Naive thymus-derived CD8-positive, alpha-beta T cell (primary cell): ENCODE results near the gene XXYLT1. TPM values are rescaled to one million over a fixed set of nuclear protein-coding genes. Genes with fewer than 3 reads are reported as not detected.
"Not testable (repeated sequence)": the region's sequence is repeated elsewhere in the genome, so short reads cannot be mapped to it uniquely, and the experiment has no call there.

ENCODE experiments used
- ATAC-seq, 2 donors: fragments of 150-1000 bp; cut with Tn5 transposase in 1 of 2; sonication (Bioruptor Pico), chemical (Tn5 transposase) in 1 of 2; 1 replicate in 1 of 2; 2 replicates in 1 of 2; pipeline ENCODE4 v1.10.0; 2021; ENCODE audit warnings: mild to moderate bottlenecking in 2 of 2, moderate library complexity in 2 of 2
- POLR2A ChIA-PET: fragments of 350-600 bp; sonication (Branson Sonifier 250); formaldehyde crosslinking; loops from one replicate; lab custom pipeline; 2021; ENCODE audit warnings: antibody characterized with exemption; lab: Charles Lee
- DNase-seq, 10 donors: peaks; one replicate each; pipeline versions ENCODE4 v3.0.0 to v3.0.0-alpha.2; 2020 to 2022
- H3K27ac Mint-ChIP-seq, 10 donors: one replicate each; pipeline ENCODE4 v1.8.0; 2020 to 2022; ENCODE audit warnings: mild to moderate bottlenecking in 10 of 10, mixed read lengths in 10 of 10, moderate library complexity in 4 of 10, inconsistent platforms in 1 of 10
- H3K27me3 Mint-ChIP-seq, 5 donors: one replicate each; pipeline ENCODE4 v1.8.0; 2021 to 2022; ENCODE audit warnings: mixed read lengths in 5 of 5
- H3K36me3 Mint-ChIP-seq, 3 donors: one replicate each; pipeline ENCODE4 v1.8.0; 2020 to 2022; ENCODE audit warnings: mixed read lengths in 3 of 3, mild to moderate bottlenecking in 2 of 3, inconsistent platforms in 1 of 3
- H3K4me1 Mint-ChIP-seq, 4 donors: one replicate each; pipeline ENCODE4 v1.8.0; 2021 to 2022; ENCODE audit warnings: mixed read lengths in 4 of 4
- H3K4me3 Mint-ChIP-seq, 10 donors: one replicate each; pipeline ENCODE4 v1.8.0; 2020 to 2022; ENCODE audit warnings: mild to moderate bottlenecking in 10 of 10, mixed read lengths in 10 of 10, moderate library complexity in 6 of 10, inconsistent platforms in 1 of 10
- H3K9me3 Mint-ChIP-seq, 9 donors: one replicate each; pipeline ENCODE4 v1.8.0; 2020 to 2022; ENCODE audit warnings: mixed read lengths in 9 of 9, mild to moderate bottlenecking in 3 of 9, inconsistent platforms in 1 of 9, moderate library complexity in 1 of 9
- polyA plus RNA-seq, 3 donors: library from polyadenylated mRNA; unstranded; fragments of 300-500 nt; fragmentation: Illumina TruSeq; gene quantifications; one replicate each; pipeline ENCODE4 v1.2.3, GENCODE V29; 2021
- total RNA-seq, 8 experiments: library from RNA in 2 of 8; stranded (reverse) in 2 of 8; gene quantifications; one replicate each; pipeline ENCODE4 v1.2.3 and lab custom pipeline; 2021 to 2026

The XXYLT1 gene
- total RNA-seq (1 to 10 TPM; 5.4 to 5.6 TPM), polyA plus RNA-seq (1 to 10 TPM; 6.3 to 8.3 (median 7.2) TPM), total RNA-seq (lab: John Stamatoyannopoulos, UW) (5.4 to 21.2 (median 11.7) reads per million in 6 experiments)

DNA sequence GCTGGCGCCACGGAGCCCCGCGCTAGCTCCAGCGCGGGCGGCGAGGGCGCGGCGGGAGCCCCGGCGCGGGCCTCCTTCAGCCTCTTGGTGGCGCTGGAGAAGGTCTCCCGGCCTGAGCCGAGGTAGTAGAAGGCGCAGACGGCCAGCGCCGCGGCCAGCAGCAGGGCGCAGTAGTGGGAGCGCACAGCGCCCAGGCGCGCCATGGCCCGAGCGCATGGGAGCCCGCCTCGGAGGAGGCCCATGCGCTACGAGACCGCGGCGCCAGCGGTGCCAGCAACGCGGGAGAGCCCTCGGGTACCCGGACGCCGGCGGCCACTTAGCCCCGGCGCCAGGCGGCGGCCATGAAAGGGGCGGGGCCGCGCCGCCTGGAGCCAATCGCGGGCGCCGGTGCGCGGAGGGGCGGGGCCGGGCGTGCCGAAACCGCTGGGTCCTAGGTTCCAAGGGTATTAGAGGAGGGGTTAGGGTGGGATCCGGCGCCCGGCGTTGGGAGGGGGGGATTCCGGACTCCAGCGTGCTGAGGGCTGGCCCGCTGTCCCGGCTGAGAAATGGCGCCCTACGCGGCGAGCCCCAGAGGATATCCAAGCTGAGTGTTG is at the start of gene XXYLT1:
Gene XXYLT1, minus strand, starts transcription at position 343 of the 593 bp plus-strand sequence. Its CDS starts 101 bp downstream, at position 242.
- no peaks in the 10 kb centered on the region for H3K9me3 Mint-ChIP-seq
- peak within 1 kb of the TSS; percentile 79 to 92 (median 90) for H3K4me3 Mint-ChIP-seq
- POLR2A ChIA-PET, result interaction anchor here (0.5 to 3.6 kb wide), 16 partner anchors 10 to 784 kb away, joined by 3 to 30 read pairs (median 8); partner anchors contain the start of genes ACAP2, FAM43A, LSG1 and PPP1R2
- ATAC-seq, result peak; percentile 84 to 88
- no peaks in the 10 kb centered on the region for H3K27me3 Mint-ChIP-seq
- peaks cover 16 to 34% (median 26%) of the 10 kb centered on the region in 4 donors for H3K4me1 Mint-ChIP-seq
- peak within 1 kb of the TSS; percentile 66 to 91 (median 82) for H3K27ac Mint-ChIP-seq
- DNase-seq, result peak; percentile 78 to 92 (median 89)
- peaks cover 0 to 7% (median 0%) of the 10 kb centered on the region in 3 donors for H3K36me3 Mint-ChIP-seq

GRCh38 chr3:195319060-195319459 is 48.1 kb upstream of the XXYLT1 start:
- H3K4me3 Mint-ChIP-seq, result no peak overlapping the region
- H3K27ac Mint-ChIP-seq, result no peak overlapping the region
- peaks cover 6 to 18% (median 11%) of the 10 kb centered on the region in 4 donors for H3K4me1 Mint-ChIP-seq
- POLR2A ChIA-PET, result no interaction called here
- no peaks in the 10 kb centered on the region for H3K27me3 Mint-ChIP-seq
- DNase-seq (no peak), ATAC-seq (no peak)
- peaks cover 0 to 14% (median 8%) of the 10 kb centered on the region in 9 donors for H3K9me3 Mint-ChIP-seq
- peaks cover 18 to 58% (median 36%) of the 10 kb centered on the region in 3 donors for H3K36me3 Mint-ChIP-seq

DNA sequence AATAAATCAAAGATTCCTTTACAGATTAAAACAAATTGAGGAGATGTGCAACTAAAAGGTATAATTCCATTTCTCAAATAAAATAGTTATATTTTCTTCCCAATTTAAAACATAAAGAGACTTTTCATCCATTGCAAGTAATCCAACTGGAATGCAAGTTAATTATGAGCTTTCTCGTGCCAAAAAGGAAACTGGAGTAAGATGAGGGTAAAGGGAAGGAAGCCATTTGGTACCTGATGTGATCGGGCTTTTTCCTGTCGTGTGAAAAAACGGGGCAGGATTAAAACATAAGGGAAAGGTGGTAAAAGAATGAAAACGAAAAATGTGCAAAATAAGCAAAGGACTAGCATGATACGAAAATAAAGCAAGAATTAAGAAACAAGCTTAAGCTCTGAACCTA is 41.8 kb upstream of the XXYLT1 start:
- Mint-ChIP-seq H3K4me1 (peaks cover 0 to 1% (median 0%) of the 10 kb centered on the region in 4 donors), H3K36me3 (peaks cover 0 to 29% (median 0%) of the 10 kb centered on the region in 3 donors), H3K9me3 (no peaks in the 10 kb centered on the region), H3K27me3 (no peaks in the 10 kb centered on the region), H3K27ac (peak overlapping the region in 4 of 10 donors; percentile 4 to 45 (median 34)), H3K4me3 (no peak overlapping the region)
- no peak for DNase-seq
- no peak for ATAC-seq
- POLR2A ChIA-PET, result interaction anchor here (0.6 to 1.3 kb wide), 2 partner anchors 14 to 430 kb away, joined by 3 to 4 read pairs; no protein-coding TSS in a partner anchor

- POLR2A ChIA-PET, result no interaction called here
- no peak for ATAC-seq
- DNase-seq, result no peak
- Mint-ChIP-seq H3K9me3 (no peaks in the 10 kb centered on the region), H3K4me3 (no peak overlapping the region), H3K4me1 (peaks cover 0 to 4% (median under 1%) of the 10 kb centered on the region in 4 donors), H3K36me3 (peaks cover 0 to 50% (median 0%) of the 10 kb centered on the region in 3 donors), H3K27me3 (no peaks in the 10 kb centered on the region), H3K27ac (peak overlapping the region in 3 of 10 donors; percentile 20 to 62 (median 44))
Measured at GRCh38 chr3:195307711-195308110, 36.8 kb upstream of the XXYLT1 start.

DNA sequence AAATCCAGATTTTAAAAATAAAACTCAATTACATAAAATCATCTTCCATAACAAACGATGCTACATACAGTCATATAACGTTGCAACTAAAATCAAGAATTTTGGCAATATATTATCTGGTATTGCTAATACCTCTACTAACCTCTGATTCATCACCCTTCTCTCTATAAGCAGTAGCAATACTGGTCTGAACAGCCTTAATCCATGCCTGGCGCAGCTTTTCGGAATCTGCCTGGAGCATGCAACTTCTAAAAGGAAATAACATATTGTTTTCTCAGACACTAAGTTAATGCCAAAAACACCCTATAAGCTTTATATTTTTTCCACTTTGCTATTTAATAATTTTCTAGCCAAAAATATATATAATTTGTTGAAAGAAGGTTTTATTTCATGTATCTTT is 35.4 kb upstream of the XXYLT1 start:
- Mint-ChIP-seq H3K36me3 (peaks cover 0 to 60% (median 6%) of the 10 kb centered on the region in 3 donors), H3K4me1 (peaks cover 0 to 4% (median under 1%) of the 10 kb centered on the region in 4 donors), H3K27ac (no peak overlapping the region), H3K4me3 (no peak overlapping the region), H3K27me3 (no peaks in the 10 kb centered on the region), H3K9me3 (no peaks in the 10 kb centered on the region)
- POLR2A ChIA-PET, result interaction anchor here (0.7 kb wide), 1 partner anchor 200 kb away, joined by 3 read pairs; no protein-coding TSS in a partner anchor
- DNase-seq, result no peak
- ATAC-seq, result no peak

- POLR2A ChIA-PET, result interaction anchor here (1.0 kb wide), 1 partner anchor 147 kb away, joined by 3 read pairs; no protein-coding TSS in a partner anchor
- Mint-ChIP-seq H3K4me1 (peaks cover 0 to 9% (median 5%) of the 10 kb centered on the region in 4 donors), H3K27me3 (no peaks in the 10 kb centered on the region), H3K4me3 (no peak overlapping the region), H3K36me3 (peaks cover 0 to 83% (median 8%) of the 10 kb centered on the region in 3 donors), H3K9me3 (no peaks in the 10 kb centered on the region), H3K27ac (peak overlapping the region in 2 of 10 donors; percentile 10 to 27)
- DNase-seq (no peak), ATAC-seq (no peak)
Measured at GRCh38 chr3:195302431-195302830, 31.5 kb upstream of the XXYLT1 start.

DNA sequence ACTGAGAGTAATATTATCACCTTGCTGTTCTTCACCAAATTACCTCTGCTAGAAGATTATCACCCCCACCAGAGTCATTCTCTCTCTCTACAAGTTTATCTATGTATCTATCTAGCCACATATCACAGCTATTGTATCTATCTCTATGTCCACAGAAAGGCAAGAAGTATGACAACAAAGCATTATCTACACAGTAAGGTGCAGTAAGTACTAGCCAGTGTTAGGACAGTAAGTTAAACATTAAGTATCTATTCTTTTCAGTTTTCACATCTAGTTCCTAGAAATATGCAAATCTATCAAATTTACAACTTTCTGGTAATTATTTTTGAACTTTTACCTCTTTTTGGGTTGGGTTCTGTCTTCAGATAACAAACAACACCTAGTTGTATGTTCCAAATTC is 26.5 kb upstream of the XXYLT1 start:
- peak overlapping the region in 8 of 10 donors; percentile 3 to 90 (median 36) for H3K27ac Mint-ChIP-seq
- no peaks in the 10 kb centered on the region for H3K9me3 Mint-ChIP-seq
- POLR2A ChIA-PET, result no interaction called here
- H3K4me3 Mint-ChIP-seq, result no peak overlapping the region
- no peaks in the 10 kb centered on the region for H3K27me3 Mint-ChIP-seq
- DNase-seq (no peak), ATAC-seq (no peak)
- peaks cover 0 to 9% (median 5%) of the 10 kb centered on the region in 4 donors for H3K4me1 Mint-ChIP-seq
- H3K36me3 Mint-ChIP-seq, result peaks cover 0 to 84% (median 11%) of the 10 kb centered on the region in 3 donors

- POLR2A ChIA-PET, result no interaction called here
- H3K4me3 Mint-ChIP-seq, result no peak overlapping the region
- H3K4me1 Mint-ChIP-seq, result peaks cover 0 to 9% (median 5%) of the 10 kb centered on the region in 4 donors
- H3K27ac Mint-ChIP-seq, result peak overlapping the region in 2 of 10 donors; percentile 14 to 31
- no peaks in the 10 kb centered on the region for H3K27me3 Mint-ChIP-seq
- ATAC-seq (no peak), DNase-seq (no peak)
- no peaks in the 10 kb centered on the region for H3K9me3 Mint-ChIP-seq
- peaks cover 0 to 87% (median 10%) of the 10 kb centered on the region in 3 donors for H3K36me3 Mint-ChIP-seq
Measured at GRCh38 chr3:195296662-195297061, 25.7 kb upstream of the XXYLT1 start.

- no peak for ATAC-seq
- POLR2A ChIA-PET, result no interaction called here
- H3K36me3 Mint-ChIP-seq, result peaks cover 0 to 91% (median 10%) of the 10 kb centered on the region in 3 donors
- no peak for DNase-seq
- H3K27ac Mint-ChIP-seq, result no peak overlapping the region
- H3K27me3 Mint-ChIP-seq, result no peaks in the 10 kb centered on the region
- H3K4me3 Mint-ChIP-seq, result no peak overlapping the region
- peaks cover 0 to 2% (median 0%) of the 10 kb centered on the region in 4 donors for H3K4me1 Mint-ChIP-seq
- no peaks in the 10 kb centered on the region for H3K9me3 Mint-ChIP-seq
Measured at GRCh38 chr3:195291121-195291520, 20.2 kb upstream of the XXYLT1 start.

- H3K4me3 Mint-ChIP-seq, H3K27me3 Mint-ChIP-seq, H3K9me3 Mint-ChIP-seq, H3K4me1 Mint-ChIP-seq, DNase-seq, H3K27ac Mint-ChIP-seq, POLR2A ChIA-PET, ATAC-seq: not testable (repeated sequence)
- H3K36me3 Mint-ChIP-seq, result peaks cover 0 to 92% (median 10%) of the 10 kb centered on the region in 3 donors
Measured at GRCh38 chr3:195290643-195291042, 19.7 kb upstream of the XXYLT1 start.

DNA sequence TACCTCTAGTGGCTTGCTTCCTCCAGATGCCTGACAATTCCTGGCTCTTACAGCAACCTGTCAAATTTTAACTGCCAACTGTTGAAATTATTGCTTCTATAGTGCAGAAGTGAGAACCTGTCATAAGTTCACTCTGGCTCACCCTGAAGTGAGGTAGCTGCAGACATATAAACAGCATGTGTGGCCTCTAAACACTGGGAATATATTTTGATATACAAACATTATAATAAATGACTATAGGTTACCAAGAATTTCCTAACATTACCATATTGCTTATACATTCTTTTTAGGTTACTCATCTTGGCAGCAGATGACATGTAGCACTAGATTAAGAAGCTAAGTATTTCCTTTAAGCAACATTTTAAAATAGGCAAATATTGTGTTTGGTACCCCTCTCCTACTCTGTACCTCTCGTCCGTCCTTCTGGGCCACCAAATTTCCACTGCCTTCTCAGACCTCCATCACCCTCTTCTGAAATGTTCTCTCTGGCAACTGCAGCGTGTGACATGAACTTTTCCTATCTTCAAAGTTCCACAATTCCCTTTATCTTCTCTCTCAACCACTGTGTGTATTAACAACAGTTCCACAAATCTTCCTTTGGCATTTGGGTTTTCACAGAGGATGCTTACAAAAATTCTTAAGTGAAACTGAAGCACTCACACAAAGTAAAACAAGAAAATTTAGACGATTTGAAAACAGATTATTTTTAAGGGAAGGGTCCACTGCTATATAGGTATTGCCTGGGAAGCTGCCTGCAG is 15.3 kb upstream of the XXYLT1 start:
- Mint-ChIP-seq H3K27me3 (no peaks in the 10 kb centered on the region), H3K4me1 (peaks cover 0 to 2% (median 0%) of the 10 kb centered on the region in 4 donors), H3K4me3 (no peak overlapping the region), H3K27ac (peak overlapping the region in 2 of 10 donors; percentile 73 to 89), H3K9me3 (no peaks in the 10 kb centered on the region), H3K36me3 (peaks cover 0 to 84% (median 4%) of the 10 kb centered on the region in 3 donors)
- DNase-seq (no peak), ATAC-seq (no peak)
- POLR2A ChIA-PET, result interaction anchor here (0.6 kb wide), 1 partner anchor 246 kb away, joined by 3 read pairs; no protein-coding TSS in a partner anchor

DNA sequence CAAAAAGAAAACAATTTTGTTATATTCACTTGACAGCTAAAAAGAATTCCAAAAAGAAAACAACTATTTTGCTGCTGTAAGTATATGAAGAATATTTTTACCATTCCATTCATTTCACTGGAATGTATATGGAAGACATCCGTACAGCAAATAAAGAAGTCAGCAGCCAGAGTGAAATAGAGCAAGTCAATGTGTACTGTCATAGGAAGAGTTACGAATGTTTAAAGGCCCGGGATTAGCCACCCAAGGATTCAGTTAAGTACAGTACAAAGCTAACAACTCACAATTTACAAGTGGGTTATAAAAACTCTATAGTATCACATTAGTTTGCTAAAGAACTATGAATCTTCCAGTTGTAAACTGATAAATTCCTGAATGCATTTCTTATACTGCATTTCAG is 14.4 kb upstream of the XXYLT1 start:
- Mint-ChIP-seq H3K4me1 (peaks cover 0 to 2% (median 0%) of the 10 kb centered on the region in 4 donors), H3K27ac (peak overlapping the region in 2 of 10 donors; percentile 6 to 73), H3K27me3 (no peaks in the 10 kb centered on the region), H3K9me3 (no peaks in the 10 kb centered on the region), H3K36me3 (peaks cover 0 to 79% (median 4%) of the 10 kb centered on the region in 3 donors), H3K4me3 (no peak overlapping the region)
- no peak for ATAC-seq
- DNase-seq, result no peak
- POLR2A ChIA-PET, result no interaction called here
